H1 (cell line): ENCODE measurements around the gene MYRF. TPM values are rescaled to one million over a fixed set of nuclear protein-coding genes. Genes with fewer than 3 reads are reported as not detected.

ENCODE experiments used
- CTCF ChIA-PET: fragments of 300-600 bp; sonication (Branson Sonifier 250); formaldehyde crosslinking; loops from one replicate; lab custom pipeline; 2021; ENCODE audit not compliant: partially characterized antibody; lab: Charles Lee
- POLR2A ChIA-PET: fragments of 300-600 bp; sonication (Branson Sonifier 250); formaldehyde crosslinking; loops from one replicate; lab custom pipeline; 2021; ENCODE audit warnings: inconsistent platforms; ENCODE audit not compliant: partially characterized antibody; lab: Charles Lee
- DNase-seq, 2 experiments: peaks; one replicate each; pipeline versions ENCODE4 v3.0.0 to v3.0.0-alpha.2; 2010 to 2022; ENCODE audit warnings: low spot score in 2 of 2, low read depth in 1 of 2, mixed read lengths in 1 of 2
- FAIRE-seq: peaks from 2 replicates; lab custom pipeline; 2011; peaks lifted over from hg19 to GRCh38; lab: Jason Lieb, UNC
- H2AFZ ChIP-seq: 2 replicates; pipeline ENCODE4 v1.8.1; 2012; ENCODE audit warnings: low read length, inconsistent platforms
- H2AK5ac ChIP-seq: 2 replicates; pipeline ENCODE4 v1.6.1; 2013; ENCODE audit warnings: low read depth, low read length
- H2BK120ac ChIP-seq: replicated peaks from 2 replicates; pipeline ENCODE3; 2013; ENCODE audit warnings: low read depth, low read length, inconsistent platforms
- H2BK12ac ChIP-seq: 2 replicates; pipeline ENCODE4 v1.6.1; 2013; ENCODE audit warnings: low read depth, low read length
- H2BK15ac ChIP-seq: 2 replicates; pipeline ENCODE4 v1.6.1; 2013; ENCODE audit warnings: low read length
- H2BK20ac ChIP-seq: 2 replicates; pipeline ENCODE4 v1.6.1; 2013; ENCODE audit warnings: low read length
- H2BK5ac ChIP-seq: 2 replicates; pipeline ENCODE4 v1.6.1; 2013; ENCODE audit warnings: low read depth, low read length
- H3K14ac ChIP-seq: 2 replicates; pipeline ENCODE4 v1.6.1; 2013; ENCODE audit warnings: inconsistent platforms; ENCODE audit not compliant: insufficient read length
- H3K18ac ChIP-seq: 2 replicates; pipeline ENCODE4 v1.6.1; 2013; ENCODE audit warnings: low read length; ENCODE audit errors: extremely low read depth
- H3K23ac ChIP-seq: 2 replicates; pipeline ENCODE4 v1.6.1; 2013; ENCODE audit warnings: inconsistent platforms; ENCODE audit not compliant: insufficient read length
- H3K23me2 ChIP-seq: 2 replicates; pipeline ENCODE4 v1.6.1; 2013; ENCODE audit warnings: low read depth, low read length
- H3K27ac ChIP-seq: 2 replicates; pipeline ENCODE4 v1.6.1; 2011; ENCODE audit warnings: low read depth, low read length, inconsistent platforms
- H3K27me3 ChIP-seq, 4 experiments: replicated peaks in 1 of 4; 1 replicate in 1 of 4; 2 replicates in 3 of 4; pipeline versions ENCODE4 v1.6.1 to v1.8.1; 2011 to 2013; ENCODE audit warnings: low read length in 3 of 4, mild to moderate bottlenecking in 3 of 4, inconsistent platforms in 2 of 4, mixed read lengths in 2 of 4, moderate library complexity in 1 of 4; ENCODE audit not compliant: control insufficient read depth in 3 of 4, insufficient read depth in 3 of 4; ENCODE audit errors: extremely low read depth in 1 of 4
- H3K36me3 ChIP-seq, 4 experiments: 2 replicates each; pipeline versions ENCODE4 v1.6.1 to v1.8.1; 2011 to 2013; ENCODE audit warnings: mild to moderate bottlenecking in 4 of 4, low read length in 3 of 4, moderate library complexity in 2 of 4, control low read depth in 1 of 4, inconsistent platforms in 1 of 4; ENCODE audit not compliant: insufficient read depth in 4 of 4, control insufficient read depth in 2 of 4
- H3K4ac ChIP-seq: replicated peaks from 2 replicates; pipeline ENCODE3; 2013; ENCODE audit warnings: low read length, low read depth, mixed read lengths, inconsistent platforms; ENCODE audit not compliant: insufficient read length
- H3K4me1 ChIP-seq, 4 experiments: replicated peaks in 1 of 4; 1 replicate in 1 of 4; 2 replicates in 3 of 4; pipeline versions ENCODE4 v1.6.1 to v1.8.1; 2011 to 2013; ENCODE audit warnings: low read length in 3 of 4, inconsistent platforms in 2 of 4, mixed read lengths in 1 of 4; ENCODE audit not compliant: insufficient read depth in 4 of 4, control insufficient read depth in 3 of 4
- H3K4me2 ChIP-seq, 2 experiments: 2 replicates each; pipeline versions ENCODE4 v1.6.1 to v1.8.1; 2011 to 2013; ENCODE audit warnings: low read depth in 2 of 2, low read length in 2 of 2, control low read depth in 1 of 2, inconsistent platforms in 1 of 2, mild to moderate bottlenecking in 1 of 2; ENCODE audit not compliant: insufficient read depth in 1 of 2
- H3K4me3 ChIP-seq, 4 experiments: fragments of 200-600, 300-600 bp in 1 of 4; sonication (generic), shearing (Covaris generic), sonication (Bioruptor Twin) in 1 of 4; 2 replicates each; pipeline versions ENCODE4 v1.5.1 to v1.8.1; 2011 to 2016; ENCODE audit warnings: low read length in 4 of 4, low read depth in 3 of 4, control low read depth in 2 of 4, inconsistent platforms in 2 of 4, mild to moderate bottlenecking in 2 of 4, mixed read lengths in 1 of 4, moderate library complexity in 1 of 4; ENCODE audit not compliant: insufficient read depth in 2 of 4; ENCODE audit errors: extremely low read depth in 1 of 4
- H3K56ac ChIP-seq: replicated peaks from 2 replicates; pipeline ENCODE3; 2013; ENCODE audit warnings: low read depth, mild to moderate bottlenecking, mixed read lengths, low read length, inconsistent platforms; ENCODE audit not compliant: insufficient read length
- H3K79me1 ChIP-seq: 2 replicates; pipeline ENCODE4 v1.6.1; 2013; ENCODE audit warnings: low read depth, low read length, control low read depth
- H3K79me2 ChIP-seq, 2 experiments: 2 replicates each; pipeline versions ENCODE4 v1.6.1 to v1.8.1; 2012 to 2013; ENCODE audit warnings: low read length in 2 of 2, mild to moderate bottlenecking in 2 of 2, inconsistent platforms in 1 of 2; ENCODE audit not compliant: insufficient read depth in 2 of 2, control insufficient read depth in 1 of 2
- H3K9ac ChIP-seq, 4 experiments: replicated peaks in 1 of 4; 1 replicate in 1 of 4; 2 replicates in 3 of 4; pipeline versions ENCODE4 v1.6.1 to v1.8.1; 2011 to 2013; ENCODE audit warnings: low read depth in 3 of 4, low read length in 3 of 4, control low read depth in 2 of 4, mild to moderate bottlenecking in 2 of 4, moderate library complexity in 2 of 4, inconsistent platforms in 1 of 4; ENCODE audit errors: extremely low read depth in 1 of 4
- H3K9me3 ChIP-seq, 2 experiments: 2 replicates each; pipeline versions ENCODE4 v1.6.1 to v1.8.1; 2012 to 2013; ENCODE audit warnings: mild to moderate bottlenecking in 2 of 2, moderate library complexity in 2 of 2, control low read depth in 1 of 2, inconsistent platforms in 1 of 2, low read depth in 1 of 2, low read length in 1 of 2, mixed read lengths in 1 of 2; ENCODE audit not compliant: insufficient read depth in 2 of 2
- H4K20me1 ChIP-seq, 2 experiments: replicated peaks in 1 of 2; 2 replicates each; pipeline versions ENCODE3 to v1.8.1; 2011 to 2013; ENCODE audit warnings: inconsistent platforms in 2 of 2, low read length in 2 of 2, mild to moderate bottlenecking in 1 of 2; ENCODE audit not compliant: insufficient read depth in 2 of 2, control insufficient read depth in 1 of 2
- H4K5ac ChIP-seq: 2 replicates; pipeline ENCODE4 v1.6.1; 2013; ENCODE audit warnings: low read length, low read depth, mixed read lengths, inconsistent platforms; ENCODE audit not compliant: insufficient read length
- H4K8ac ChIP-seq: 2 replicates; pipeline ENCODE4 v1.8.0; 2013; ENCODE audit warnings: mild to moderate bottlenecking, moderate library complexity, low read length, inconsistent platforms; ENCODE audit not compliant: insufficient read depth; ENCODE audit errors: extremely low read depth
- H4K91ac ChIP-seq: replicated peaks from 2 replicates; pipeline ENCODE3; 2013; ENCODE audit warnings: low read length, mixed read lengths, inconsistent platforms; ENCODE audit not compliant: insufficient read length
- CBX8 ChIP-seq: fragments of 300-800, 300-1000 bp; sonication (generic); IDR thresholded peaks from 2 replicates; pipeline ENCODE4 v1.7.1; 2016; ENCODE audit warnings: low read depth, low read length, borderline replicate concordance
- CHD1 ChIP-seq: IDR thresholded peaks from 2 replicates; pipeline ENCODE4 v1.6.1; 2012; ENCODE audit warnings: low read depth, low read length, improper control_type of control experiment
- RXRA ChIP-seq: IDR thresholded peaks from 2 replicates; pipeline ENCODE4 v1.6.1; 2011; ENCODE audit warnings: low read depth, mild to moderate bottlenecking, low read length, moderate library complexity; ENCODE audit not compliant: insufficient read depth
- SIN3A ChIP-seq, 2 experiments: IDR thresholded peaks in 1 of 2; conservative IDR thresholded peaks in 1 of 2; 2 replicates each; pipeline ENCODE4 v1.6.1; 2011 to 2012; ENCODE audit warnings: low read length in 2 of 2, improper control_type of control experiment in 1 of 2, low read depth in 1 of 2, mild to moderate bottlenecking in 1 of 2
- SUZ12 ChIP-seq: fragments of 200-600 bp; sonication (generic); IDR thresholded peaks from 2 replicates; pipeline ENCODE4 v1.6.1; 2012; ENCODE audit warnings: mild to moderate bottlenecking, inconsistent platforms, low read length, moderate library complexity, mixed read lengths
- WGBS, 2 experiments: shearing (Covaris generic) in 1 of 2; methylation state at CpG; one replicate each; pipeline versions ENCODE4 v1.1.6 to v1.1.7; 2013 to 2015; ENCODE audit warnings: low lambda C conversion rate in 2 of 2, mixed read lengths in 2 of 2, inconsistent platforms in 1 of 2, low coverage in 1 of 2, missing lambda C conversion rate in 1 of 2; ENCODE audit not compliant: insufficient replicate concordance in 2 of 2, insufficient coverage in 1 of 2, insufficient read length in 1 of 2; ENCODE audit errors: extremely low coverage in 1 of 2, missing lambda C conversion rate in 1 of 2; 5-methylcytosine and 5-hydroxymethylcytosine counted together
- polyA plus RNA-seq, 7 experiments: library from polyadenylated mRNA; depleted of rRNA in 3 of 7; stranded (reverse) in 5 of 7; unstranded in 2 of 7; fragments of >200 nt in 5 of 7; fragments of 200-250 nt in 2 of 7; gene quantifications; 1 replicate in 5 of 7; 2 replicates in 1 of 7; 4 replicates in 1 of 7; pipeline versions ENCODE4 v1.2.1 to v1.2.3, GENCODE V29; 2011 to 2013; ENCODE audit warnings: missing spikeins in 2 of 7, mixed read lengths in 2 of 7
- total RNA-seq: library from RNA; stranded (reverse); fragmentation: NEBNext Ultra II Directional; extraction: Animal tissue kit (Norgen Biotek cat#: 25700); gene quantifications from 2 replicates; pipeline ENCODE4 v1.2.1, GENCODE V29; 2021

Gene MYRF
- total and polyA plus RNA-seq, 2 of the 8 experiments (the other 6 are each of a cell fraction or from before 2014, with no cell fraction given) = 6.0 to 6.1 TPM

GRCh38 chr11:61760946-61761345 is 8.5 kb downstream of the MYRF start:
- Histone ChIP-seq H3K23ac (no peak overlapping the region), H2AK5ac (0 out of 2 replicates have a peak overlapping the region, but pooled peaks have one; percentile 3), H4K20me1 (peaks cover 0 to 1% of the 10 kb centered on the region in 2 experiments), H3K36me3 (no peaks in the 10 kb centered on the region), H2AFZ (no peak overlapping the region), H3K14ac (no peak overlapping the region), H3K79me1 (no peaks in the 10 kb centered on the region), H2BK12ac (peak overlapping the region; percentile 87; the same call in 1 of the 2 replicates), H3K9ac (no peak overlapping the region), H2BK120ac (no peak overlapping the region), H2BK5ac (peak overlapping the region; percentile 66; the same call in 1 of the 2 replicates), H3K4me3 (no peak overlapping the region), H3K4me1 (peaks cover 0 to 23% (median 15%) of the 10 kb centered on the region in 4 experiments; a peak in 6 of 7 replicates), H3K4me2 (no peak overlapping the region), H3K27me3 (no peaks in the 10 kb centered on the region), H4K91ac (peak overlapping the region; percentile 17), H3K18ac (peak overlapping the region; percentile 32; the same call in 1 of the 2 replicates), H3K56ac (no peak overlapping the region), H2BK15ac (0 out of 2 replicates have a peak overlapping the region, but pooled peaks have one; percentile 72), H3K79me2 (no peaks in the 10 kb centered on the region), H4K8ac (no peak overlapping the region), H4K5ac (no peak overlapping the region), H3K9me3 (no peaks in the 10 kb centered on the region), H2BK20ac (no peak overlapping the region; the same call in 1 of the 2 replicates), H3K23me2 (no peaks in the 10 kb centered on the region), H3K27ac (no peak overlapping the region), H3K4ac (peak overlapping the region; percentile 41)
- FAIRE-seq (no peak), DNase-seq (no peak)
- TF ChIP-seq SUZ12 = no peak
- TF ChIP-seq CBX8 = no peak
- TF ChIP-seq CHD1 = no peak
- TF ChIP-seq SIN3A (conservative IDR thresholded peaks at IDR 0.05 in 1 of 2, IDR thresholded peaks at IDR 0.05 in 1 of 2; ENCODE audit: low read depth in 1 of 2, low read length in 2 of 2) = no peak
- no peak for TF ChIP-seq RXRA
- ChIA-PET POLR2A (no interaction called here), CTCF (interaction anchor here (0.9 to 1.8 kb wide), 2 partner anchors 12 to 17 kb away, joined by 4 read pairs; no protein-coding TSS in a partner anchor)
- 100% methylated on average over 2 of the region's 13 CpGs; no CpG with 5 or more reads in 1 of the 2 experiments for WGBS, 2 experiments
